H1 (cell line): ENCODE data around the gene FSCN2. TPM values are rescaled to one million over a fixed set of nuclear protein-coding genes. Genes with fewer than 3 reads are reported as not detected.

Experiments used
- CTCF ChIA-PET: fragments of 300-600 bp; sonication (Branson Sonifier 250); formaldehyde crosslinking; loops from one replicate; lab custom pipeline; 2021; ENCODE audit not compliant: partially characterized antibody; lab: Charles Lee
- POLR2A ChIA-PET: fragments of 300-600 bp; sonication (Branson Sonifier 250); formaldehyde crosslinking; loops from one replicate; lab custom pipeline; 2021; ENCODE audit warnings: inconsistent platforms; ENCODE audit not compliant: partially characterized antibody; lab: Charles Lee
- DNase-seq, 2 experiments: peaks; one replicate each; pipeline versions ENCODE4 v3.0.0 to v3.0.0-alpha.2; 2010 to 2022; ENCODE audit warnings: low spot score in 2 of 2, low read depth in 1 of 2, mixed read lengths in 1 of 2
- FAIRE-seq: peaks from 2 replicates; lab custom pipeline; 2011; peaks lifted over from hg19 to GRCh38; lab: Jason Lieb, UNC
- H2AFZ ChIP-seq: 2 replicates; pipeline ENCODE4 v1.8.1; 2012; ENCODE audit warnings: low read length, inconsistent platforms
- H2AK5ac ChIP-seq: 2 replicates; pipeline ENCODE4 v1.6.1; 2013; ENCODE audit warnings: low read depth, low read length
- H2BK120ac ChIP-seq: replicated peaks from 2 replicates; pipeline ENCODE3; 2013; ENCODE audit warnings: low read depth, low read length, inconsistent platforms
- H2BK12ac ChIP-seq: 2 replicates; pipeline ENCODE4 v1.6.1; 2013; ENCODE audit warnings: low read depth, low read length
- H2BK15ac ChIP-seq: 2 replicates; pipeline ENCODE4 v1.6.1; 2013; ENCODE audit warnings: low read length
- H2BK20ac ChIP-seq: 2 replicates; pipeline ENCODE4 v1.6.1; 2013; ENCODE audit warnings: low read length
- H2BK5ac ChIP-seq: 2 replicates; pipeline ENCODE4 v1.6.1; 2013; ENCODE audit warnings: low read depth, low read length
- H3K14ac ChIP-seq: 2 replicates; pipeline ENCODE4 v1.6.1; 2013; ENCODE audit warnings: inconsistent platforms; ENCODE audit not compliant: insufficient read length
- H3K18ac ChIP-seq: 2 replicates; pipeline ENCODE4 v1.6.1; 2013; ENCODE audit warnings: low read length; ENCODE audit errors: extremely low read depth
- H3K23ac ChIP-seq: 2 replicates; pipeline ENCODE4 v1.6.1; 2013; ENCODE audit warnings: inconsistent platforms; ENCODE audit not compliant: insufficient read length
- H3K23me2 ChIP-seq: 2 replicates; pipeline ENCODE4 v1.6.1; 2013; ENCODE audit warnings: low read depth, low read length
- H3K27ac ChIP-seq: 2 replicates; pipeline ENCODE4 v1.6.1; 2011; ENCODE audit warnings: low read depth, low read length, inconsistent platforms
- H3K27me3 ChIP-seq, 4 experiments: replicated peaks in 1 of 4; 1 replicate in 1 of 4; 2 replicates in 3 of 4; pipeline versions ENCODE4 v1.6.1 to v1.8.1; 2011 to 2013; ENCODE audit warnings: low read length in 3 of 4, mild to moderate bottlenecking in 3 of 4, inconsistent platforms in 2 of 4, mixed read lengths in 2 of 4, moderate library complexity in 1 of 4; ENCODE audit not compliant: control insufficient read depth in 3 of 4, insufficient read depth in 3 of 4; ENCODE audit errors: extremely low read depth in 1 of 4
- H3K36me3 ChIP-seq, 4 experiments: 2 replicates each; pipeline versions ENCODE4 v1.6.1 to v1.8.1; 2011 to 2013; ENCODE audit warnings: mild to moderate bottlenecking in 4 of 4, low read length in 3 of 4, moderate library complexity in 2 of 4, control low read depth in 1 of 4, inconsistent platforms in 1 of 4; ENCODE audit not compliant: insufficient read depth in 4 of 4, control insufficient read depth in 2 of 4
- H3K4ac ChIP-seq: replicated peaks from 2 replicates; pipeline ENCODE3; 2013; ENCODE audit warnings: low read length, low read depth, mixed read lengths, inconsistent platforms; ENCODE audit not compliant: insufficient read length
- H3K4me1 ChIP-seq, 4 experiments: replicated peaks in 1 of 4; 1 replicate in 1 of 4; 2 replicates in 3 of 4; pipeline versions ENCODE4 v1.6.1 to v1.8.1; 2011 to 2013; ENCODE audit warnings: low read length in 3 of 4, inconsistent platforms in 2 of 4, mixed read lengths in 1 of 4; ENCODE audit not compliant: insufficient read depth in 4 of 4, control insufficient read depth in 3 of 4
- H3K4me2 ChIP-seq, 2 experiments: 2 replicates each; pipeline versions ENCODE4 v1.6.1 to v1.8.1; 2011 to 2013; ENCODE audit warnings: low read depth in 2 of 2, low read length in 2 of 2, control low read depth in 1 of 2, inconsistent platforms in 1 of 2, mild to moderate bottlenecking in 1 of 2; ENCODE audit not compliant: insufficient read depth in 1 of 2
- H3K4me3 ChIP-seq, 4 experiments: fragments of 200-600, 300-600 bp in 1 of 4; sonication (generic), shearing (Covaris generic), sonication (Bioruptor Twin) in 1 of 4; 2 replicates each; pipeline versions ENCODE4 v1.5.1 to v1.8.1; 2011 to 2016; ENCODE audit warnings: low read length in 4 of 4, low read depth in 3 of 4, control low read depth in 2 of 4, inconsistent platforms in 2 of 4, mild to moderate bottlenecking in 2 of 4, mixed read lengths in 1 of 4, moderate library complexity in 1 of 4; ENCODE audit not compliant: insufficient read depth in 2 of 4; ENCODE audit errors: extremely low read depth in 1 of 4
- H3K56ac ChIP-seq: replicated peaks from 2 replicates; pipeline ENCODE3; 2013; ENCODE audit warnings: low read depth, mild to moderate bottlenecking, mixed read lengths, low read length, inconsistent platforms; ENCODE audit not compliant: insufficient read length
- H3K79me1 ChIP-seq: 2 replicates; pipeline ENCODE4 v1.6.1; 2013; ENCODE audit warnings: low read depth, low read length, control low read depth
- H3K79me2 ChIP-seq, 2 experiments: 2 replicates each; pipeline versions ENCODE4 v1.6.1 to v1.8.1; 2012 to 2013; ENCODE audit warnings: low read length in 2 of 2, mild to moderate bottlenecking in 2 of 2, inconsistent platforms in 1 of 2; ENCODE audit not compliant: insufficient read depth in 2 of 2, control insufficient read depth in 1 of 2
- H3K9ac ChIP-seq, 4 experiments: replicated peaks in 1 of 4; 1 replicate in 1 of 4; 2 replicates in 3 of 4; pipeline versions ENCODE4 v1.6.1 to v1.8.1; 2011 to 2013; ENCODE audit warnings: low read depth in 3 of 4, low read length in 3 of 4, control low read depth in 2 of 4, mild to moderate bottlenecking in 2 of 4, moderate library complexity in 2 of 4, inconsistent platforms in 1 of 4; ENCODE audit errors: extremely low read depth in 1 of 4
- H3K9me3 ChIP-seq, 2 experiments: 2 replicates each; pipeline versions ENCODE4 v1.6.1 to v1.8.1; 2012 to 2013; ENCODE audit warnings: mild to moderate bottlenecking in 2 of 2, moderate library complexity in 2 of 2, control low read depth in 1 of 2, inconsistent platforms in 1 of 2, low read depth in 1 of 2, low read length in 1 of 2, mixed read lengths in 1 of 2; ENCODE audit not compliant: insufficient read depth in 2 of 2
- H4K20me1 ChIP-seq, 2 experiments: replicated peaks in 1 of 2; 2 replicates each; pipeline versions ENCODE3 to v1.8.1; 2011 to 2013; ENCODE audit warnings: inconsistent platforms in 2 of 2, low read length in 2 of 2, mild to moderate bottlenecking in 1 of 2; ENCODE audit not compliant: insufficient read depth in 2 of 2, control insufficient read depth in 1 of 2
- H4K5ac ChIP-seq: 2 replicates; pipeline ENCODE4 v1.6.1; 2013; ENCODE audit warnings: low read length, low read depth, mixed read lengths, inconsistent platforms; ENCODE audit not compliant: insufficient read length
- H4K8ac ChIP-seq: 2 replicates; pipeline ENCODE4 v1.8.0; 2013; ENCODE audit warnings: mild to moderate bottlenecking, moderate library complexity, low read length, inconsistent platforms; ENCODE audit not compliant: insufficient read depth; ENCODE audit errors: extremely low read depth
- H4K91ac ChIP-seq: replicated peaks from 2 replicates; pipeline ENCODE3; 2013; ENCODE audit warnings: low read length, mixed read lengths, inconsistent platforms; ENCODE audit not compliant: insufficient read length
- BACH1 ChIP-seq: IDR thresholded peaks from 2 replicates; pipeline ENCODE4 v1.6.1; 2012; ENCODE audit warnings: low read length, improper control_type of control experiment
- CBX5 ChIP-seq: fragments of 300-800, 300-1000 bp; sonication (generic); IDR thresholded peaks from 2 replicates; pipeline ENCODE4 v1.7.1; 2016; ENCODE audit warnings: antibody characterized with exemption, low read length, low read depth
- CREB1 ChIP-seq: IDR thresholded peaks from 2 replicates; pipeline ENCODE4 v1.6.1; 2012; ENCODE audit warnings: inconsistent platforms
- EP300 ChIP-seq, 2 experiments: IDR thresholded peaks; 1 replicate in 1 of 2; 2 replicates in 1 of 2; pipeline ENCODE4 v1.6.1; 2011 to 2012; ENCODE audit warnings: low read depth in 2 of 2, low read length in 2 of 2, mild to moderate bottlenecking in 2 of 2, borderline replicate concordance in 1 of 2, inconsistent platforms in 1 of 2, moderate library complexity in 1 of 2
- JUND ChIP-seq: IDR thresholded peaks from 2 replicates; pipeline ENCODE4 v1.6.1; 2011; ENCODE audit warnings: mild to moderate bottlenecking, improper control_type of control experiment, low read length
- NANOG ChIP-seq: IDR thresholded peaks from 2 replicates; pipeline ENCODE4 v1.6.1; 2011; ENCODE audit warnings: low read length, low read depth, mild to moderate bottlenecking, inconsistent platforms; ENCODE audit not compliant: insufficient read depth, poor library complexity, severe bottlenecking
- POLR2AphosphoS5 ChIP-seq: IDR thresholded peaks from 2 replicates; pipeline ENCODE4 v1.6.1; 2011; ENCODE audit warnings: low read depth, low read length
- RFX5 ChIP-seq: IDR thresholded peaks from 2 replicates; pipeline ENCODE4 v1.6.1; 2011; ENCODE audit warnings: low read depth, low read length, improper control_type of control experiment, borderline replicate concordance
- RNF2 ChIP-seq: fragments of 200-900, 300-1000 bp; sonication (generic); IDR thresholded peaks from 2 replicates; pipeline ENCODE4 v1.7.1; 2016; ENCODE audit warnings: borderline replicate concordance, low read depth, mild to moderate bottlenecking, antibody characterized with exemption, low read length; ENCODE audit not compliant: poor library complexity, severe bottlenecking; ENCODE audit errors: missing control alignments
- SAP30 ChIP-seq: fragments of 300-600 bp; sonication (generic); IDR thresholded peaks from 2 replicates; pipeline ENCODE4 v1.7.1; 2012; ENCODE audit warnings: low read length, moderate library complexity, mild to moderate bottlenecking, inconsistent platforms; ENCODE audit not compliant: insufficient read depth, insufficient replicate concordance
- TAF1 ChIP-seq: IDR thresholded peaks from 2 replicates; pipeline ENCODE4 v1.6.1; 2011; ENCODE audit warnings: mild to moderate bottlenecking, low read depth, low read length
- WGBS, 2 experiments: shearing (Covaris generic) in 1 of 2; methylation state at CpG; one replicate each; pipeline versions ENCODE4 v1.1.6 to v1.1.7; 2013 to 2015; ENCODE audit warnings: low lambda C conversion rate in 2 of 2, mixed read lengths in 2 of 2, inconsistent platforms in 1 of 2, low coverage in 1 of 2, missing lambda C conversion rate in 1 of 2; ENCODE audit not compliant: insufficient replicate concordance in 2 of 2, insufficient coverage in 1 of 2, insufficient read length in 1 of 2; ENCODE audit errors: extremely low coverage in 1 of 2, missing lambda C conversion rate in 1 of 2; 5-methylcytosine and 5-hydroxymethylcytosine counted together
- polyA plus RNA-seq, 7 experiments: library from polyadenylated mRNA; depleted of rRNA in 3 of 7; stranded (reverse) in 5 of 7; unstranded in 2 of 7; fragments of >200 nt in 5 of 7; fragments of 200-250 nt in 2 of 7; gene quantifications; 1 replicate in 5 of 7; 2 replicates in 1 of 7; 4 replicates in 1 of 7; pipeline versions ENCODE4 v1.2.1 to v1.2.3, GENCODE V29; 2011 to 2013; ENCODE audit warnings: missing spikeins in 2 of 7, mixed read lengths in 2 of 7
- total RNA-seq: library from RNA; stranded (reverse); fragmentation: NEBNext Ultra II Directional; extraction: Animal tissue kit (Norgen Biotek cat#: 25700); gene quantifications from 2 replicates; pipeline ENCODE4 v1.2.1, GENCODE V29; 2021
- TF ChIP-seq, protein P1 (sequence below): IDR thresholded peaks from 2 replicates; pipeline ENCODE4 v1.6.1; 2012; ENCODE audit warnings: low read length, inconsistent platforms

FSCN2 gene
- total and polyA plus RNA-seq, 2 of the 8 experiments (the other 6 are each of a cell fraction or from before 2014, with no cell fraction given) = 0.18 to 0.30 TPM

GRCh38 chr17:81574643-81574956 lies 46.4 kb downstream of the FSCN2 start:
- ChIA-PET CTCF (interaction anchor here (1.4 kb wide), 1 partner anchor 8 kb away, joined by 3 read pairs; no protein-coding TSS in a partner anchor), POLR2A (no interaction called here)
- Histone ChIP-seq H2BK120ac (no peak overlapping the region), H3K27me3 (no peaks in the 10 kb centered on the region), H2AK5ac (no peak overlapping the region), H3K9me3 (no peaks in the 10 kb centered on the region), H3K79me2 (0 out of 4 replicates have a peak, but pooled peaks cover 0 to 2% of the 10 kb centered on the region in 2 experiments), H2BK12ac (no peak overlapping the region), H3K36me3 (peaks cover 13 to 25% (median 19%) of the 10 kb centered on the region in 4 experiments), H3K4me3 (no peak overlapping the region), H3K9ac (no peak overlapping the region; a peak in 1 of 7 replicates), H4K91ac (no peak overlapping the region), H3K56ac (no peak overlapping the region), H3K79me1 (peaks cover 6% of the 10 kb centered on the region), H3K14ac (no peak overlapping the region), H2BK15ac (no peak overlapping the region), H3K4ac (no peak overlapping the region), H2AFZ (no peak overlapping the region), H3K18ac (no peak overlapping the region), H2BK5ac (no peak overlapping the region), H4K8ac (no peak overlapping the region), H4K5ac (no peak overlapping the region), H2BK20ac (no peak overlapping the region), H3K4me2 (no peak overlapping the region), H4K20me1 (peaks cover 11 to 12% of the 10 kb centered on the region in 2 experiments), H3K23me2 (no peaks in the 10 kb centered on the region), H3K27ac (no peak overlapping the region), H3K23ac (no peak overlapping the region), H3K4me1 (no peaks in the 10 kb centered on the region)
- 89% methylated on average over 8 of the region's 8 CpGs; no CpG with 5 or more reads in 1 of the 2 experiments for WGBS, 2 experiments
- DNase-seq (no peak), FAIRE-seq (no peak)
- TF ChIP-seq BACH1 (no peak), SAP30 (no peak), TAF1 (no peak), POLR2AphosphoS5 (no peak), CBX5 (no peak), RNF2 (no peak), JUND (no peak), CREB1 (no peak), EP300 (IDR thresholded peaks at IDR 0.05; ENCODE audit: borderline replicate concordance in 1 of 2, low read depth in 2 of 2, low read length in 2 of 2) (no peak), RFX5 (no peak), NANOG (no peak)
- TF ChIP-seq, protein P1, sequence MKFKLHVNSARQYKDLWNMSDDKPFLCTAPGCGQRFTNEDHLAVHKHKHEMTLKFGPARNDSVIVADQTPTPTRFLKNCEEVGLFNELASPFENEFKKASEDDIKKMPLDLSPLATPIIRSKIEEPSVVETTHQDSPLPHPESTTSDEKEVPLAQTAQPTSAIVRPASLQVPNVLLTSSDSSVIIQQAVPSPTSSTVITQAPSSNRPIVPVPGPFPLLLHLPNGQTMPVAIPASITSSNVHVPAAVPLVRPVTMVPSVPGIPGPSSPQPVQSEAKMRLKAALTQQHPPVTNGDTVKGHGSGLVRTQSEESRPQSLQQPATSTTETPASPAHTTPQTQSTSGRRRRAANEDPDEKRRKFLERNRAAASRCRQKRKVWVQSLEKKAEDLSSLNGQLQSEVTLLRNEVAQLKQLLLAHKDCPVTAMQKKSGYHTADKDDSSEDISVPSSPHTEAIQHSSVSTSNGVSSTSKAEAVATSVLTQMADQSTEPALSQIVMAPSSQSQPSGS = no peak
